CD4-positive, alpha-beta T cell treated with Interleukin-4 for 1 hour (primary cell): ENCODE results near the gene PLET1.
"Not testable (repeated sequence)": the region's sequence is repeated elsewhere in the genome, so short reads cannot be mapped to it uniquely, and the experiment has no call there.

Experiments
- DNase-seq, 2 donors: peaks; one replicate each; pipeline ENCODE4 v3.0.0-alpha.2; 2020 to 2022

The PLET1 gene

DNA sequence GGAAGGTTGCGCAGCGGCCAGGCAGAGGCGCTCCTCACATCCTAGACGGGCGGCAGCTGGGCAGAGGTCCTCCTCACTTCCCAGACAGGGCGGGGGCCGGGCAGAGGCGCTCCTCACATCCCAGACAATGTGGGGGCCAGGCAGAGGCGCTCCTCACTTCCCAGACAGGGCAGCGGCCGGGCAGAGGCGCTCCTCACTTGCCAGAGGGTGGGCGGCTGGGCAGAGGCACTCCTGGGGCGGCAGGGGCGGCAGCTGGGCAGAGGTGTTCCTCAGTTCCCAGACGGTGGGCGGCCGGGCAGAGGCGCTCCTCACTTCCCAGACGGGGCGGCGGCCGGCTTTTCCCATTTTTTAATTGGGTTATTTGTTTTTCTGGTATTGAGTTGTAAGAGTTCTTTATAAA lies 54.6 kb downstream of the PLET1 start:
- DNase-seq: no peak

DNA sequence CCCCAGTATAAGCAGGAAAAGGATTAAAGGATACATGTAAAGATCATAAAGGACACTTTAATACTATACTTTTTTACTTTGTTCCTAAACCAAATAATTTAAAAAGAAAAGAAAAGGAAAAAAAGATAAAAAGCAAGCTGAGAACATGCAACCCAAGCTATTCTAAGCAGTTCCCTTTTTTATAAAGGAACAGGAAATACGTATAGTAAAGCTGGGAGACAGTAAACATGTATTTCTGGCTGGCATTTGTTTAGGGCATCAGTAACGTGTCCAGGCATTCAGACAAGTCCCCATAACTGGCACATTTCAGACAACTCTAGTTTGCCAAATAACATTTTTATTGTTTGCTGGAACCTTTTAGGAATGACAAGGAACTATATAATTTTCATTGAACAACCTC lies 60.4 kb downstream of the PLET1 start:
- no peak for DNase-seq

DNA sequence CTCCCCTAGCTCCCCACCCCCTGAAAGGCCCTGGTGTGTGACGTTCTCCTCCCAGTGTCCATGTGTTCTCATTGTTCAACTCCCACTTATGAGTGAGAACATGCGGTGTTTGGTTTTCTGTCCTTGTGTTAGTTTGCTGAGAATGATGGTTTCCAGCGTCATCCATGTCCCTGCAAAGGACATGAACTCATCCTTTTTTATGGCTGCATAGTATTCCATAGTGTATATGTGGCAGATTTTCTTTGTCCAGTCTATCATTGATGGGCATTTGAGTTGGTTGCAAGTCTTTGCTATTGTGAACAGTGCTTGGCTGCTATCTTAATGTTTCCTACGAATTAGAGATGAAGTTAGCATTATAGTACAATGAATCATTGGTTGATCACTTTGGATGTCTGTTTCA lies 61.6 kb downstream of the PLET1 start:
- DNase-seq: not testable (repeated sequence)
